Fibroblast of lung (primary cell): Measurements from ENCODE around the gene IL10RA.

ENCODE experiments used
- CTCF ChIP-seq, 2 donors: IDR thresholded peaks in 1 of 2; conservative IDR thresholded peaks in 1 of 2; 1 replicate in 1 of 2; 2 replicates in 1 of 2; pipeline ENCODE4 v1.5.1; 2011 to 2012; ENCODE audit warnings: low read length in 2 of 2, control low read depth in 1 of 2, inconsistent platforms in 1 of 2, low read depth in 1 of 2, mild to moderate bottlenecking in 1 of 2
- EZH2 ChIP-seq: IDR thresholded peaks from 2 replicates; pipeline ENCODE4 v1.5.1; 2012; ENCODE audit warnings: low read length, control low read depth, mild to moderate bottlenecking; ENCODE audit errors: missing control alignments

GRCh38 chr11:118003456-118003855, 17.3 kb downstream of the IL10RA start:
- TF ChIP-seq CTCF (conservative IDR thresholded peaks at IDR 0.05 in 1 of 2, IDR thresholded peaks at IDR 0.05 in 1 of 2; ENCODE audit: low read depth in 1 of 2, low read length in 2 of 2): no peak
- no peak for TF ChIP-seq EZH2
